ENCODE data around the gene AXDND1.

- TF ChIP-seq CTCF (IDR thresholded peaks at IDR 0.05) (no peak), POLR2A (IDR thresholded peaks at IDR 0.05) (no peak)
Measured at GRCh38 chr1:179425186-179425585, 59.4 kb downstream of the AXDND1 start.
